Gastroesophageal sphincter (tissue), 4 donors: ENCODE results near the gene EEFSEC. TPM values are rescaled to one million over a fixed set of nuclear protein-coding genes. Genes with fewer than 3 reads are reported as not detected.

ENCODE experiments used
- ATAC-seq: fragments of 150-250 bp; one replicate; pipeline ENCODE4 v1.9.1; 2016; ENCODE audit warnings: mild to moderate bottlenecking, moderate library complexity
- H3K27ac ChIP-seq, 4 donors: fragments of 200-600 bp; sonication (generic) in 3 of 4; 1 replicate in 3 of 4; 2 replicates in 1 of 4; pipeline ENCODE4 v1.5.1; 2016 to 2019
- H3K27me3 ChIP-seq: fragments of 200-600 bp; sonication (generic); one replicate; pipeline ENCODE4 v1.5.1; 2019
- H3K36me3 ChIP-seq, 2 donors: fragments of 200-600 bp; sonication (generic); one replicate each; pipeline ENCODE4 v1.5.1; 2019; ENCODE audit warnings: control low read depth in 1 of 2
- H3K4me1 ChIP-seq, 3 donors: fragments of 200-600 bp; sonication (generic); 1 replicate in 2 of 3; 2 replicates in 1 of 3; pipeline ENCODE4 v1.5.1; 2016 to 2019; ENCODE audit warnings: control low read depth in 2 of 3
- H3K4me3 ChIP-seq, 2 donors: fragments of 200-600 bp; sonication (generic); one replicate each; pipeline ENCODE4 v1.5.1; 2019; ENCODE audit warnings: mild to moderate bottlenecking in 1 of 2, moderate library complexity in 1 of 2
- H3K9me3 ChIP-seq, 3 donors: fragments of 200-600 bp; sonication (generic); one replicate each; pipeline ENCODE4 v1.5.1; 2017 to 2019; ENCODE audit warnings: control low read depth in 2 of 3
- EP300 ChIP-seq: sonication (generic); formaldehyde crosslinking; IDR thresholded peaks from one replicate; pipeline ENCODE4 v1.6.1; 2017; ENCODE audit warnings: antibody characterized with exemption, mild to moderate bottlenecking
- POLR2A ChIP-seq, 2 donors: fragments of 450-650 bp; IDR thresholded peaks; one replicate each; pipeline ENCODE4 v1.6.1; 2017; ENCODE audit warnings: antibody characterized with exemption in 2 of 2, mild to moderate bottlenecking in 2 of 2, moderate library complexity in 1 of 2
- POLR2AphosphoS5 ChIP-seq: sonication (generic); formaldehyde crosslinking; IDR thresholded peaks from one replicate; pipeline ENCODE4 v1.6.1; 2017; ENCODE audit warnings: antibody characterized with exemption
- WGBS, 2 donors: methylation state at CpG; one replicate each; pipeline ENCODE4 v1.1.5; 2018; ENCODE audit warnings: low coverage in 1 of 2; 5-methylcytosine and 5-hydroxymethylcytosine counted together
- total RNA-seq, 4 donors: library from RNA; depleted of rRNA; stranded (reverse); fragments of >200 nt; gene quantifications; one replicate each; pipeline ENCODE4 v1.1.0, GENCODE V29; 2016
- TF ChIP-seq, protein P1 (sequence below), 4 experiments: fragments of 200-600 bp in 2 of 4; fragments of 450-650 bp in 2 of 4; sonication (generic) in 1 of 4; IDR thresholded peaks; one replicate each; pipeline ENCODE4 v1.5.1; 2017 to 2019; ENCODE audit warnings: antibody characterized with exemption in 4 of 4, mild to moderate bottlenecking in 2 of 4, moderate library complexity in 2 of 4

Gene EEFSEC
- total RNA-seq, 4 donors from 2014 or later = 5.8 to 16.5 (median 11.4) TPM

DNA sequence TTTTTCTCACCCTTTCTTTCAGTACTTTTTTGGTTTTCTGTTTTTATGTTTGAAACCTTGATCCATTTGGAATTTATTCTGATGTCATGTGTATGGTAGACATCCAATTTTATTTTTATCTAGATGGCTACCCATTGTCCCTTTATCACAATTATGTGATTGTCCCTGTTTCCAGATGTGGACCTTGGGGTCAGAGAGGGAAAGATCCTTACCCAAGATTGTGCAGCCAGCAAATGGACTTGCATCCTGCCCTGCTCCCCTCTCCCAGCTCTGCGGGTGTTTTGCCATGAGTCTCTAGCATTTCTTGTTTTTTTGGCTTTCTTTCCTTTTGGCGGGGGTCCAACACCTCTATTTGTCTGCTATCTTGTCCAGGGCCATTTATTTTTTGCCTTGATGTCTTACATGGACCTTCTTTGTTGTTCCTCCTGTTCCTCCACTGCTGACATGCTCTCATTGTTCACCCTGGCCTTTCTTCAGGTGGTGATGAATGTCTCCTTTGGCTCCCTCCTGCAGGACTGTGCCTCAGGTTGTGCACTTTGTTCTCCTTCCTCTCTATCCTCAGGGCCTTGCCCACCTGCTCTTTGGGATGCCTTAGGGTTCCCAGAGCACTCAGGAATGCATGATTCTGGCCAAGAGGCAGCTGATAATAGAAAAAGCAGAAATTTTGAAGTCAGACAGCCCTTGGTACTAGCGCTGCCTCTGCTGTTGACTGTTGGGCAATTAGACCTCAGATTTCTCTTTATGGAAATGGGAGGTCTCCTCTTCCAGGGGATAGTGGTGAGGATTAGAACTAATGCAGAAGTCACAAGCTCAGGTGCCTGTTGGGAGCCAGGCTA, 84.3 kb downstream of the EEFSEC start:
- H3K36me3 ChIP-seq = no peaks in the 10 kb centered on the region
- H3K9me3 ChIP-seq = no peaks in the 10 kb centered on the region
- H3K4me1 ChIP-seq = peaks cover 0 to 12% (median 0%) of the 10 kb centered on the region in 3 donors
- H3K4me3 ChIP-seq = no peak overlapping the region
- no peaks in the 10 kb centered on the region for H3K27me3 ChIP-seq
- ATAC-seq = no peak
- TF ChIP-seq POLR2AphosphoS5 (no peak), POLR2A (IDR thresholded peaks at IDR 0.05) (no peak), EP300 (no peak)
- TF ChIP-seq, protein P1, sequence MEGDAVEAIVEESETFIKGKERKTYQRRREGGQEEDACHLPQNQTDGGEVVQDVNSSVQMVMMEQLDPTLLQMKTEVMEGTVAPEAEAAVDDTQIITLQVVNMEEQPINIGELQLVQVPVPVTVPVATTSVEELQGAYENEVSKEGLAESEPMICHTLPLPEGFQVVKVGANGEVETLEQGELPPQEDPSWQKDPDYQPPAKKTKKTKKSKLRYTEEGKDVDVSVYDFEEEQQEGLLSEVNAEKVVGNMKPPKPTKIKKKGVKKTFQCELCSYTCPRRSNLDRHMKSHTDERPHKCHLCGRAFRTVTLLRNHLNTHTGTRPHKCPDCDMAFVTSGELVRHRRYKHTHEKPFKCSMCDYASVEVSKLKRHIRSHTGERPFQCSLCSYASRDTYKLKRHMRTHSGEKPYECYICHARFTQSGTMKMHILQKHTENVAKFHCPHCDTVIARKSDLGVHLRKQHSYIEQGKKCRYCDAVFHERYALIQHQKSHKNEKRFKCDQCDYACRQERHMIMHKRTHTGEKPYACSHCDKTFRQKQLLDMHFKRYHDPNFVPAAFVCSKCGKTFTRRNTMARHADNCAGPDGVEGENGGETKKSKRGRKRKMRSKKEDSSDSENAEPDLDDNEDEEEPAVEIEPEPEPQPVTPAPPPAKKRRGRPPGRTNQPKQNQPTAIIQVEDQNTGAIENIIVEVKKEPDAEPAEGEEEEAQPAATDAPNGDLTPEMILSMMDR (IDR thresholded peaks at IDR 0.05) = no peak
- no peak overlapping the region for H3K27ac ChIP-seq
- 75 to 77% methylated on average over 2 of the region's 3 CpGs for WGBS, 2 donors

DNA sequence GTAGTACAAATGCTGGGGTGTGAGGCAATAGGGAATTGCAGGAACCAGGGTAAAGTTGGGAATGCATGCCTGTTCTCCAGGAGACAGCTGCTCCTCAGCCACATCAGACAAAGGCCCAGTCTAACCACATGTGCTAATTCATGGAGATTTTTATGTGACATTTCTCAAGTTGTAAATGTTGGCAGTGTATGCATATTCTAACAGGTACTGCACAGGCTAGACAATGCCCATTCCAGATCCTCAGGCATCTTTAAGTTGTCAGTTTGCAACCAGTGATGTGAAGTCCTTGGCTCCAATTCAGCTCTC, 84.9 kb downstream of the EEFSEC start:
- Histone ChIP-seq H3K27ac (no peak overlapping the region), H3K9me3 (no peaks in the 10 kb centered on the region)

DNA sequence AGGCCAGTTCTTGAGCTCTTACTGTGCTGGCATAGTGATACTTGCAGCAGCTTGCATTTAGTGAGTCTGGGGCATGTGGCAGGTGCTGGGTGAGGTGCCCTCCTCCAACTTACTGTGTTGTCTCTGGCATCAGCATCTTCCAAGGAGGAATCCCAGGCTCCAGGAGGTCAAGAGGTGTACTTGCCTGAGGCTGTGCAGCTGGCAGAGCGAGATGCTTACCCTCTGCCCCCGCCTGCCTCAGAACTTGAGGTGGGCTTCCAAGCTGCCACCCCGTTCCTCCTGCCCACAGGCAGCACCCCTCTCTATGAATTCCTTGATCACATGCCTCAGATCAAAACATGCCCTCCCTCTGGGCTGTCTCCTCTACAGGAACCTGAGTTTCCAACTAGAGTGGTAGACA, 86.0 kb downstream of the EEFSEC start:
- no peaks in the 10 kb centered on the region for H3K36me3 ChIP-seq
- H3K4me1 ChIP-seq = peaks cover 0 to 10% (median 0%) of the 10 kb centered on the region in 3 donors
- no peak overlapping the region for H3K4me3 ChIP-seq
- 92% methylated on average over 2 of the region's 3 CpGs; no CpG with 5 or more reads in 1 of the 2 donors for WGBS, 2 donors
- ATAC-seq = no peak
- TF ChIP-seq POLR2A (IDR thresholded peaks at IDR 0.05) = no peak
- TF ChIP-seq POLR2AphosphoS5 = no peak
- H3K27ac ChIP-seq = no peak overlapping the region
- H3K27me3 ChIP-seq = no peaks in the 10 kb centered on the region
- H3K9me3 ChIP-seq = no peaks in the 10 kb centered on the region

More for the DNA sequence above, 84.9 kb downstream of the EEFSEC start:
- Histone ChIP-seq H3K27me3 (no peaks in the 10 kb centered on the region), H3K4me1 (peaks cover 0 to 10% (median 0%) of the 10 kb centered on the region in 3 donors), H3K36me3 (no peaks in the 10 kb centered on the region), H3K4me3 (no peak overlapping the region)
- TF ChIP-seq, protein P1 (IDR thresholded peaks at IDR 0.05) = no peak
- no peak for TF ChIP-seq POLR2AphosphoS5
- TF ChIP-seq POLR2A (IDR thresholded peaks at IDR 0.05) = no peak
- no peak for ATAC-seq

DNA sequence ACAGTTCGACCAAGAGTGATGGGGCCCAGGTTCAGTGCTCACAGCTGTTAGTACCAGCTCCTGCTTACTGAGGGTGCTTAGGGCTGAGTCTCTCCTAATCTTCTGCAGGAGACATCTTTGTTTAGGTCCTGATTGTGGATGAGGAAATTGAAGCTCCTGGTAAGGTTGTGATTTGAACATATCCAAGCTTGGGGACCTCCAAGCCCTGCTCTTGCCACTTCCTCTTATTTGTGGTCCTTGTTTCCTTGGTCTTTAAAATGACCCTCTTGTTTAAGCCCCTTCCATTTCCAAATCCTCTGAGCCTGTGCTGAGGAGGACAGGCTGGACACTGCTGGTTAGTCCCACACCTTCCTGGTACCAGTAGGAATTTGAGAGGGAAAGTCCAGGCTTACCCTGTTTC, 87.0 kb downstream of the EEFSEC start:
- TF ChIP-seq POLR2AphosphoS5 (no peak), POLR2A (IDR thresholded peaks at IDR 0.05) (no peak), EP300 (no peak)
- TF ChIP-seq, protein P1 (IDR thresholded peaks at IDR 0.05) = no peak
- peaks cover 0 to 10% (median 0%) of the 10 kb centered on the region in 3 donors for H3K4me1 ChIP-seq
- no peak overlapping the region for H3K4me3 ChIP-seq
- no CpG with 5 or more reads among the region's 1 CpG for WGBS, 2 donors
- no peak for ATAC-seq
- H3K27ac ChIP-seq = no peak overlapping the region
- H3K9me3 ChIP-seq = no peaks in the 10 kb centered on the region
- no peaks in the 10 kb centered on the region for H3K36me3 ChIP-seq
- no peaks in the 10 kb centered on the region for H3K27me3 ChIP-seq

DNA sequence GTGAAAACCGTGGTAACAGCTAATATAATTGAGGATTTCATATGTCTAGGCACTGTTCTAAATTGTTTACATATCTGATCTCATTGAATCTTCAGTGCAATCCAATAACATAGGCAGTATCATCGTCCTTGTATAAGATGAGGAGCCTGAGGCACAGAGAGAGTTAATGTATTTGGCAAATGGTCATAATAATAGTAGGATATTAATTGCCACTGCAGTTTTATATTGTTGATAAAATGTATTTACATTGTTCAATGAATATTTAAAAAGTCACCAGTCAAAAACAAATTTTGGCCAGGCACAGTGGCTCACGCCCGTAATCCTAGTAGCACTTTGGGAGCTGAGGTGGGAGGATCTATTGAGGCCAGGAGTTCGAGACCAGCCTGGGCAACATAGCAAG, 88.5 kb downstream of the EEFSEC start:
- ATAC-seq = no peak
- H3K27ac ChIP-seq = no peak overlapping the region
- H3K27me3 ChIP-seq = no peaks in the 10 kb centered on the region
- H3K4me1 ChIP-seq = peaks cover 0 to 4% (median 0%) of the 10 kb centered on the region in 3 donors
- 91 to 95% methylated on average over 4 to 5 of the region's 5 CpGs for WGBS, 2 donors
- no peaks in the 10 kb centered on the region for H3K9me3 ChIP-seq
- peaks cover 0 to 4% of the 10 kb centered on the region in 2 donors for H3K36me3 ChIP-seq
- TF ChIP-seq POLR2AphosphoS5 = no peak
- no peak for TF ChIP-seq POLR2A (IDR thresholded peaks at IDR 0.05)
- no peak for TF ChIP-seq EP300
- TF ChIP-seq, protein P1 (IDR thresholded peaks at IDR 0.05) = no peak
- H3K4me3 ChIP-seq = no peak overlapping the region
